Adrenal gland (tissue), 12 donors: ENCODE data around the gene TMCC3. TPM values are rescaled to one million over a fixed set of nuclear protein-coding genes. Genes with fewer than 3 reads are reported as not detected.
A peak's percentile ranks its signal among the peaks of the same experiment; 100 is the strongest.

ENCODE experiments used
- DNase-seq, 7 donors: peaks; one replicate each; pipeline ENCODE4 v3.0.0-alpha.2; 2019 to 2020
- H3K27ac ChIP-seq, 5 donors: fragments of 200-600 bp; sonication (generic) in 4 of 5; 1 replicate in 3 of 5; 2 replicates in 2 of 5; pipeline versions ENCODE4 v1.5.1 to v1.8.0; 2016 to 2020; ENCODE audit warnings: mild to moderate bottlenecking in 1 of 5
- H3K27me3 ChIP-seq: fragments of 200-600 bp; 2 replicates; pipeline ENCODE4 v1.8.0; 2021
- H3K36me3 ChIP-seq, 2 donors: fragments of 200-600 bp; replicated peaks in 1 of 2; 1 replicate in 1 of 2; 2 replicates in 1 of 2; pipeline versions ENCODE4 v1.5.1 to v1.8.0; 2018 to 2022
- H3K4me1 ChIP-seq, 2 donors: fragments of 200-600 bp; replicated peaks in 1 of 2; 1 replicate in 1 of 2; 2 replicates in 1 of 2; pipeline versions ENCODE4 v1.5.1 to v1.8.0; 2018 to 2021
- H3K4me3 ChIP-seq, 4 donors: fragments of 200-600 bp; sonication (generic) in 3 of 4; one replicate each; pipeline ENCODE4 v1.5.1; 2016 to 2018
- H3K9me3 ChIP-seq, 3 donors: fragments of 200-600 bp; sonication (generic) in 1 of 3; replicated peaks in 1 of 3; 1 replicate in 2 of 3; 2 replicates in 1 of 3; pipeline versions ENCODE4 v1.5.1 to v1.8.0; 2016 to 2021
- CTCF ChIP-seq, 6 experiments: fragments of 450-650 bp in 4 of 6; fragments of 200-600 bp in 2 of 6; sonication (generic) in 1 of 6; IDR thresholded peaks; 1 replicate in 5 of 6; 2 replicates in 1 of 6; pipeline versions ENCODE4 v1.5.1 to v1.8.0; 2016 to 2021; ENCODE audit warnings: antibody characterized with exemption in 6 of 6, mild to moderate bottlenecking in 2 of 6, moderate library complexity in 1 of 6
- POLR2A ChIP-seq, 2 donors: fragments of 450-650 bp; IDR thresholded peaks; one replicate each; pipeline ENCODE4 v1.6.1; 2017; ENCODE audit warnings: antibody characterized with exemption in 2 of 2, mild to moderate bottlenecking in 2 of 2, moderate library complexity in 1 of 2
- WGBS, 4 donors: extraction: QIAGEN DNeasy Blood & Tissue Kit in 2 of 4; methylation state at CpG; one replicate each; pipeline versions ENCODE4 v1.1.5 to v1.1.7; 2013 to 2017; 5-methylcytosine and 5-hydroxymethylcytosine counted together
- intact Hi-C, 2 donors: fragments of 100-400 bp; cut with DNase I; formaldehyde crosslinking; loops; one replicate each; pipeline versions ENCODE4 v1.14.1 to v1.15.0; 2022 to 2023
- polyA plus RNA-seq, 3 donors: library from polyadenylated mRNA; stranded (reverse); fragments of 200-250 nt in 2 of 3; fragments of 350-450 nt in 1 of 3; fragmentation: Illumina TruSeq in 1 of 3; extraction: RNeasy Lipid Tissue Mini Kit (QIAGEN cat#74804) in 1 of 3; gene quantifications; one replicate each; pipeline ENCODE4 v1.2.3, GENCODE V29; 2013 to 2014
- total RNA-seq, 9 donors: library from RNA; depleted of rRNA in 4 of 9; stranded (reverse); fragments of >200 nt in 4 of 9; fragments of 120-200 nt in 1 of 9; fragmentation: NEBNext Ultra II Directional in 1 of 9; extraction: Animal tissue kit (Norgen Biotek cat#: 25700) in 1 of 9; gene quantifications; one replicate each; pipeline versions ENCODE4 v1.1.0 to v1.2.4, GENCODE V29; 2013 to 2023
- donor health status: healthy with polysubstance abuse.
- donor health status: Bipolar disorder and iron deficiency.
- donor health status: DM: yes; HTN: yes; CAD: no.
- donor health status: DM: no; HTN: no; CAD: no.
- donor health status: DM: no; HTN: no; CAD: no.
- donor health status: DM: yes; HTN: yes; CAD: no.

Gene TMCC3
- total and polyA plus RNA-seq, 12 donors, result 1.2 to 13.4 (median 6.7) TPM

GRCh38 chr12:94590428-94590827, 59.9 kb downstream of the TMCC3 start:
- peak in 1 of 7 donors; percentile 37 for DNase-seq
- Histone ChIP-seq H3K27me3 (no peaks in the 10 kb centered on the region), H3K36me3 (no peaks in the 10 kb centered on the region), H3K9me3 (no peaks in the 10 kb centered on the region), H3K27ac (no peak overlapping the region), H3K4me1 (peaks cover 0 to 21% of the 10 kb centered on the region in 2 donors), H3K4me3 (no peak overlapping the region)
- WGBS, 4 donors, result 87 to 93% (median 88%) methylated on average over 8 of the region's 8 CpGs
- intact Hi-C loops, result no loop called here
- TF ChIP-seq CTCF (IDR thresholded peaks at IDR 0.05), result no peak
- no peak for TF ChIP-seq POLR2A (IDR thresholded peaks at IDR 0.05)

GRCh38 chr12:94589591-94590001, 60.8 kb downstream of the TMCC3 start:
- Histone ChIP-seq H3K27me3 (no peaks in the 10 kb centered on the region), H3K36me3 (no peaks in the 10 kb centered on the region), H3K27ac (no peak overlapping the region), H3K4me1 (peaks cover 0 to 21% of the 10 kb centered on the region in 2 donors), H3K4me3 (no peak overlapping the region), H3K9me3 (no peaks in the 10 kb centered on the region)
- DNase-seq, result peak in 1 of 7 donors; percentile 11
- TF ChIP-seq POLR2A (IDR thresholded peaks at IDR 0.05), result no peak
- no peak for TF ChIP-seq CTCF (IDR thresholded peaks at IDR 0.05)
- intact Hi-C loops, result no loop called here
- 91 to 99% (median 95%) methylated on average over 5 of the region's 5 CpGs for WGBS, 4 donors

- TF ChIP-seq CTCF (IDR thresholded peaks at IDR 0.05) (no peak), POLR2A (IDR thresholded peaks at IDR 0.05) (no peak)
- Histone ChIP-seq H3K4me3 (no peak overlapping the region), H3K4me1 (peaks cover 0 to 21% of the 10 kb centered on the region in 2 donors), H3K27me3 (no peaks in the 10 kb centered on the region), H3K27ac (peak overlapping the region in 2 of 5 donors; percentile 44 to 53), H3K36me3 (no peaks in the 10 kb centered on the region), H3K9me3 (no peaks in the 10 kb centered on the region)
- no peak for DNase-seq
- intact Hi-C loops, result no loop called here
- WGBS, 4 donors, result 60 to 83% (median 75%) methylated on average over 4 of the region's 4 CpGs
Observed at GRCh38 chr12:94588346-94588745, 62.0 kb downstream of the TMCC3 start.

GRCh38 chr12:94587266-94588241, 62.8 kb downstream of the TMCC3 start:
- Histone ChIP-seq H3K36me3 (no peaks in the 10 kb centered on the region), H3K27ac (peak overlapping the region in 2 of 5 donors; percentile 44 to 59), H3K9me3 (no peaks in the 10 kb centered on the region), H3K27me3 (no peaks in the 10 kb centered on the region), H3K4me3 (no peak overlapping the region), H3K4me1 (peaks cover 0 to 21% of the 10 kb centered on the region in 2 donors)
- intact Hi-C loops, result no loop called here
- peak in 5 of 7 donors; percentile 30 to 70 (median 35) for DNase-seq
- TF ChIP-seq POLR2A (IDR thresholded peaks at IDR 0.05) (no peak), CTCF (IDR thresholded peaks at IDR 0.05) (no peak)
- whole genome bisulfite sequencing, 4 donors, result 74 to 77% (median 76%) methylated on average over 14 of the region's 14 CpGs
